HepG2 (cell line): ENCODE measurements around the gene SLC25A10. TPM values are rescaled to one million over a fixed set of nuclear protein-coding genes. Genes with fewer than 3 reads are reported as not detected.
A peak's percentile ranks its signal among the peaks of the same experiment; 100 is the strongest.

Experiments used
- DPF2 ChIP-seq: sonication (generic); formaldehyde crosslinking; IDR thresholded peaks from 2 replicates; pipeline ENCODE4 v1.4.0; 2020; ENCODE audit warnings: mild to moderate bottlenecking, low read depth, missing genetic modification reagents, borderline replicate concordance
- E2F5 ChIP-seq: sonication (generic); formaldehyde crosslinking; conservative IDR thresholded peaks from 2 replicates; pipeline ENCODE4 v1.4.0; 2020; ENCODE audit warnings: missing genetic modification reagents
- ELF3 ChIP-seq: IDR thresholded peaks from 2 replicates; pipeline ENCODE4 v1.6.1; 2016; ENCODE audit warnings: missing genetic modification reagents, missing compliant biosample characterization
- KLF16 ChIP-seq, 2 experiments: sonication (generic) in 1 of 2; formaldehyde crosslinking in 1 of 2; IDR thresholded peaks; 2 replicates each; pipeline versions ENCODE4 v1.6.1 to v1.8.0; 2016 to 2023; ENCODE audit warnings: missing genetic modification reagents in 2 of 2, missing compliant biosample characterization in 1 of 2
- KMT2A ChIP-seq: sonication (generic); formaldehyde crosslinking; IDR thresholded peaks from 2 replicates; pipeline ENCODE4 v1.4.0; 2020; ENCODE audit warnings: missing genetic modification reagents
- MED8 ChIP-seq: sonication (generic); formaldehyde crosslinking; IDR thresholded peaks from 2 replicates; pipeline ENCODE4 v1.8.1; 2023; ENCODE audit warnings: mild to moderate bottlenecking, missing genetic modification reagents; ENCODE audit not compliant: insufficient replicate concordance
- MXI1 ChIP-seq: IDR thresholded peaks from 3 replicates; pipeline ENCODE4 v1.6.1; 2012; ENCODE audit warnings: low read depth, low read length, inconsistent platforms, borderline replicate concordance
- NRL ChIP-seq: sonication (generic); formaldehyde crosslinking; IDR thresholded peaks from 2 replicates; pipeline ENCODE4 v1.5.0; 2020; ENCODE audit warnings: missing genetic modification reagents, mild to moderate bottlenecking, moderate library complexity, borderline replicate concordance
- POGK ChIP-seq: sonication (generic); formaldehyde crosslinking; conservative IDR thresholded peaks from 2 replicates; pipeline ENCODE4 v1.8.0; 2022; ENCODE audit warnings: mild to moderate bottlenecking, moderate library complexity, missing genetic modification reagents
- POLR2A ChIP-seq, 2 experiments: IDR thresholded peaks; 2 replicates each; pipeline ENCODE4 v1.6.1; 2011; ENCODE audit warnings: low read depth in 2 of 2, low read length in 2 of 2, mild to moderate bottlenecking in 1 of 2, moderate library complexity in 1 of 2; ENCODE audit not compliant: insufficient read depth in 1 of 2
- REL ChIP-seq: sonication (generic); formaldehyde crosslinking; conservative IDR thresholded peaks from 2 replicates; pipeline ENCODE4 v1.8.0; 2022; ENCODE audit warnings: mild to moderate bottlenecking, missing genetic modification reagents, moderate library complexity
- SKI ChIP-seq: fragments of 450-650 bp; IDR thresholded peaks from one replicate; pipeline ENCODE4 v1.6.1; 2018; ENCODE audit warnings: mild to moderate bottlenecking; ENCODE audit not compliant: partially characterized antibody
- ZBTB34 ChIP-seq: sonication (generic); formaldehyde crosslinking; IDR thresholded peaks from 2 replicates; pipeline ENCODE4 v1.8.0; 2022; ENCODE audit warnings: mild to moderate bottlenecking, missing genetic modification reagents
- ZBTB44 ChIP-seq: sonication (generic); formaldehyde crosslinking; IDR thresholded peaks from 2 replicates; pipeline ENCODE4 v1.4.0; 2020; ENCODE audit warnings: missing genetic modification reagents
- ZNF101 ChIP-seq: sonication (generic); formaldehyde crosslinking; IDR thresholded peaks from 2 replicates; pipeline ENCODE4 v1.4.0; 2020; ENCODE audit warnings: mild to moderate bottlenecking, low read depth, missing genetic modification reagents, borderline replicate concordance
- ZNF414 ChIP-seq: sonication (generic); formaldehyde crosslinking; IDR thresholded peaks from 2 replicates; pipeline ENCODE4 v1.5.0; 2020; ENCODE audit warnings: missing genetic modification reagents
- ZNF44 ChIP-seq: sonication (generic); formaldehyde crosslinking; IDR thresholded peaks from 2 replicates; pipeline ENCODE4 v1.5.1; 2020; ENCODE audit warnings: mild to moderate bottlenecking, missing genetic modification reagents
- ZNF451 ChIP-seq: sonication (generic); formaldehyde crosslinking; IDR thresholded peaks from 2 replicates; pipeline ENCODE4 v1.5.0; 2020; ENCODE audit warnings: mild to moderate bottlenecking, missing genetic modification reagents
- ZNF549 ChIP-seq: sonication (generic); formaldehyde crosslinking; IDR thresholded peaks from 2 replicates; pipeline ENCODE4 v1.5.0; 2020; ENCODE audit warnings: missing genetic modification reagents
- ZNF747 ChIP-seq: sonication (generic); formaldehyde crosslinking; IDR thresholded peaks from 2 replicates; pipeline ENCODE4 v1.8.1; 2023; ENCODE audit warnings: missing genetic modification reagents, mild to moderate bottlenecking, borderline replicate concordance
- polyA plus RNA-seq, 8 experiments: library from polyadenylated mRNA; depleted of rRNA in 3 of 8; stranded (reverse) in 7 of 8; unstranded in 1 of 8; fragments of >200 nt; fragmentation: Illumina TruSeq in 4 of 8; extraction: Trizol in 4 of 8; gene quantifications; 2 replicates each; pipeline versions ENCODE4 v1.2.1 to v1.2.3, GENCODE V29; 2011 to 2016; ENCODE audit warnings: low read depth in 4 of 8, missing spikeins in 1 of 8, mixed read lengths in 1 of 8; ENCODE audit not compliant: insufficient read depth in 1 of 8
- total RNA-seq, 5 experiments: library from RNA; depleted of rRNA; stranded (reverse); fragments of >200 nt; fragmentation: Illumina TruSeq; extraction: Trizol; gene quantifications; 2 replicates each; pipeline ENCODE4 v1.2.3, GENCODE V29; 2016; ENCODE audit warnings: low read depth in 1 of 5

Gene SLC25A10
- total and polyA plus RNA-seq, 2 of the 13 experiments (the other 11 are each of a cell fraction or from before 2014, with no cell fraction given) = 46.5 to 140 TPM

- TF ChIP-seq KMT2A = peak; percentile 82; the same call in 1 of the 2 replicates
- no peak; the same call in none of the 2 replicates for TF ChIP-seq NRL (CRISPR knock-in tag)
- TF ChIP-seq SKI = peak; percentile 28
- peak in 1 of 2 experiments; percentile 64; a peak in 2 of 4 replicates for TF ChIP-seq KLF16 (CRISPR knock-in tag; IDR thresholded peaks at IDR 0.05)
- peak; percentile 64 for TF ChIP-seq MED8
- peak; percentile 81; the same call in 2 of the 3 replicates for TF ChIP-seq MXI1
- TF ChIP-seq ZNF747 = peak; percentile 4; the same call in 1 of the 2 replicates
- peak; percentile 87; the same call in 1 of the 2 replicates for TF ChIP-seq ZNF44 (CRISPR knock-in tag)
- peak; percentile 56 for TF ChIP-seq ZNF414 (CRISPR knock-in tag)
- peak; percentile 54; the same call in 1 of the 2 replicates for TF ChIP-seq E2F5
- no peak for TF ChIP-seq ZBTB34
- peak; percentile 70 to 76 for TF ChIP-seq POLR2A (IDR thresholded peaks at IDR 0.05; ENCODE audit: insufficient read depth in 1 of 2, low read depth in 2 of 2, low read length in 2 of 2)
- TF ChIP-seq POGK = peak; percentile 18; the same call in 1 of the 2 replicates
- peak; percentile 35; the same call in 1 of the 2 replicates for TF ChIP-seq ZNF451 (CRISPR knock-in tag)
- TF ChIP-seq ZBTB44 (CRISPR knock-in tag) = no peak
- peak; percentile 85 for TF ChIP-seq ELF3 (CRISPR knock-in tag)
- 0 out of 2 replicates have a peak, but pooled peaks have one; percentile 61 for TF ChIP-seq ZNF549
- TF ChIP-seq ZNF101 (CRISPR knock-in tag) = no peak
- no peak for TF ChIP-seq REL (CRISPR knock-in tag)
- TF ChIP-seq DPF2 (CRISPR knock-in tag) = no peak
Observed at GRCh38 chr17:81683584-81684441, 28.3 kb upstream of the SLC25A10 start, which contains the start of the genes ARL16 and HGS (continued).
